GM23338 (cell line): ENCODE measurements around the gene DNAI2. TPM values are rescaled to one million over a fixed set of nuclear protein-coding genes. Genes with fewer than 3 reads are reported as not detected.

Source experiments
- ATAC-seq: fragments of 200-7000 bp; cut with Tn5 transposase; 3 replicates; pipeline ENCODE4 v1.9.1; 2020
- DNase-seq: peaks from one replicate; pipeline ENCODE4 v3.0.0-alpha.2; 2015; ENCODE audit warnings: low spot score
- H2AFZ ChIP-seq: fragments of 200-600 bp; sonication (generic); 2 replicates; pipeline ENCODE4 v1.8.0; 2016; ENCODE audit warnings: antibody characterized with exemption, mild to moderate bottlenecking, moderate library complexity
- H3F3A ChIP-seq: fragments of 200-600 bp; sonication (generic); replicated peaks from 2 replicates; pipeline ENCODE4 v1.8.0; 2017; ENCODE audit warnings: antibody characterized with exemption, mixed run types, low read depth
- H3K27ac ChIP-seq: fragments of 200-600 bp; sonication (generic); 2 replicates; pipeline ENCODE4 v1.6.1; 2016; ENCODE audit warnings: low read depth
- H3K27me3 ChIP-seq: fragments of 200-600 bp; sonication (generic); 2 replicates; pipeline ENCODE4 v1.8.0; 2016; ENCODE audit warnings: mild to moderate bottlenecking, mixed run types, moderate library complexity; ENCODE audit not compliant: insufficient read depth
- H3K36me3 ChIP-seq: fragments of 200-600 bp; sonication (generic); 2 replicates; pipeline ENCODE4 v1.8.0; 2016; ENCODE audit warnings: mild to moderate bottlenecking; ENCODE audit not compliant: insufficient read depth
- H3K4me1 ChIP-seq: fragments of 200-600 bp; sonication (generic); 2 replicates; pipeline ENCODE4 v1.8.0; 2016; ENCODE audit warnings: mild to moderate bottlenecking, moderate library complexity; ENCODE audit not compliant: insufficient read depth
- H3K4me2 ChIP-seq: fragments of 200-600 bp; sonication (generic); 2 replicates; pipeline ENCODE4 v1.7.1; 2017; ENCODE audit warnings: mixed run types
- H3K4me3 ChIP-seq: fragments of 200-600 bp; sonication (generic); 2 replicates; pipeline ENCODE4 v1.6.1; 2016; ENCODE audit warnings: mixed run types
- H3K79me2 ChIP-seq: fragments of 200-600 bp; sonication (generic); replicated peaks from 2 replicates; pipeline ENCODE4 v1.8.0; 2017; ENCODE audit warnings: mild to moderate bottlenecking; ENCODE audit not compliant: insufficient read depth
- H3K9me2 ChIP-seq: fragments of 200-600 bp; sonication (generic); 2 replicates; pipeline ENCODE4 v1.8.0; 2017; ENCODE audit not compliant: insufficient read depth
- H4K20me1 ChIP-seq: fragments of 200-600 bp; sonication (generic); replicated peaks from 2 replicates; pipeline ENCODE4 v1.8.0; 2017; ENCODE audit warnings: mild to moderate bottlenecking; ENCODE audit not compliant: insufficient read depth
- H3K27ac Mint-ChIP-seq: 2 replicates; pipeline ENCODE4 v1.8.0; 2020; ENCODE audit warnings: inconsistent platforms, mild to moderate bottlenecking, moderate library complexity, mixed read lengths
- H3K27me3 Mint-ChIP-seq: 3 replicates; pipeline ENCODE4 v1.8.0; 2022; ENCODE audit warnings: low read depth, mild to moderate bottlenecking, moderate library complexity, mixed read lengths, inconsistent platforms; ENCODE audit not compliant: insufficient read depth, poor library complexity
- H3K36me3 Mint-ChIP-seq: 3 replicates; pipeline ENCODE4 v1.8.0; 2021; ENCODE audit warnings: low read depth, mild to moderate bottlenecking, inconsistent platforms, moderate library complexity, mixed read lengths
- H3K4me1 Mint-ChIP-seq: 3 replicates; pipeline ENCODE4 v1.8.0; 2020; ENCODE audit warnings: mild to moderate bottlenecking, inconsistent platforms, mixed read lengths
- H3K4me3 Mint-ChIP-seq: 3 replicates; pipeline ENCODE4 v1.8.0; 2021; ENCODE audit warnings: moderate library complexity, mild to moderate bottlenecking, inconsistent platforms, mixed read lengths
- H3K9me3 Mint-ChIP-seq: 3 replicates; pipeline ENCODE4 v1.8.0; 2020; ENCODE audit warnings: moderate library complexity, mild to moderate bottlenecking, inconsistent platforms, mixed read lengths
- CTCF ChIP-seq, 2 experiments: fragments of 200-600 bp in 1 of 2; sonication (generic) in 1 of 2; conservative IDR thresholded peaks; 2 replicates each; pipeline versions ENCODE4 v1.5.1 to v1.6.1; 2016 to 2017; ENCODE audit warnings: antibody characterized with exemption in 2 of 2, low read depth in 2 of 2, mild to moderate bottlenecking in 2 of 2, moderate library complexity in 1 of 2
- ETS1 ChIP-seq: IDR thresholded peaks from 2 replicates; pipeline ENCODE4 v1.6.1; 2016; ENCODE audit warnings: antibody characterized with exemption
- EZH2phosphoT487 ChIP-seq: fragments of 200-600 bp; sonication (generic); IDR thresholded peaks from one replicate; pipeline ENCODE4 v1.8.1; 2018; ENCODE audit warnings: antibody characterized with exemption; ENCODE audit not compliant: unreplicated experiment
- JUNB ChIP-seq: IDR thresholded peaks from one replicate; pipeline ENCODE4 v1.6.1; 2016; ENCODE audit warnings: antibody characterized with exemption; ENCODE audit not compliant: unreplicated experiment
- NANOG ChIP-seq: IDR thresholded peaks from 2 replicates; pipeline ENCODE4 v1.6.1; 2016; ENCODE audit warnings: antibody characterized with exemption, borderline replicate concordance
- POLR2AphosphoS5 ChIP-seq: IDR thresholded peaks from 2 replicates; pipeline ENCODE4 v1.6.1; 2016; ENCODE audit warnings: antibody characterized with exemption, low read depth
- ZNF114 ChIP-seq: fragments of 250-450 bp; sonication (Bioruptor Pico); IDR thresholded peaks from 2 replicates; pipeline ENCODE4 v1.5.0; 2020; ENCODE audit warnings: mild to moderate bottlenecking, moderate library complexity
- ZNF331 ChIP-seq: fragments of 250-450 bp; sonication (Bioruptor Pico); IDR thresholded peaks from 2 replicates; pipeline ENCODE4 v1.5.0; 2020; ENCODE audit warnings: low read depth, mild to moderate bottlenecking, moderate library complexity
- ZNF462 ChIP-seq: fragments of 250-450 bp; sonication (Bioruptor Pico); IDR thresholded peaks from 2 replicates; pipeline ENCODE4 v1.5.0; 2020; ENCODE audit warnings: mild to moderate bottlenecking, moderate library complexity
- polyA plus RNA-seq: library from polyadenylated mRNA; unstranded; fragments of >200 nt; fragmentation: Nextera tagmentation; extraction: Ambion mirVana; gene quantifications from 2 replicates; pipeline ENCODE4 v1.2.1, GENCODE V29; 2016
- total RNA-seq: library from RNA; depleted of rRNA; stranded (reverse); fragments of >200 nt; shearing (Covaris generic); gene quantifications from 2 replicates; pipeline ENCODE4 v1.2.3, GENCODE V29; 2014

DNAI2 gene
- total and polyA plus RNA-seq, 2 experiments from 2014 or later = 0.21 TPM; not detected in 1

- Histone ChIP-seq H3K9me2 (no peaks in the 10 kb centered on the region), H4K20me1 (no peaks in the 10 kb centered on the region), H3F3A (no peaks in the 10 kb centered on the region), H3K4me1 (no peaks in the 10 kb centered on the region), H3K27me3 (no peaks in the 10 kb centered on the region), H2AFZ (no peak overlapping the region), H3K4me3 (no peak overlapping the region), H3K27ac (no peak overlapping the region), H3K79me2 (no peaks in the 10 kb centered on the region), H3K4me2 (no peak overlapping the region), H3K36me3 (no peaks in the 10 kb centered on the region)
- no peak for DNase-seq
- H3K4me3 Mint-ChIP-seq = no peak overlapping the region
- H3K27me3 Mint-ChIP-seq = peaks cover 11% of the 10 kb centered on the region
- H3K9me3 Mint-ChIP-seq = peaks cover 6% of the 10 kb centered on the region; the same call in 2 of the 3 replicates
- ATAC-seq = no peak
- no peaks in the 10 kb centered on the region for H3K4me1 Mint-ChIP-seq
- H3K36me3 Mint-ChIP-seq = no peaks in the 10 kb centered on the region
- no peak for TF ChIP-seq ETS1
- TF ChIP-seq ZNF331 (CRISPR knock-in tag) = no peak
- no peak for TF ChIP-seq POLR2AphosphoS5
- TF ChIP-seq CTCF (conservative IDR thresholded peaks at IDR 0.05; ENCODE audit: low read depth in 2 of 2) = no peak
- TF ChIP-seq EZH2phosphoT487 = no peak
- no peak for TF ChIP-seq JUNB
- TF ChIP-seq NANOG = no peak
- TF ChIP-seq ZNF114 (CRISPR knock-in tag) = no peak
- TF ChIP-seq ZNF462 (CRISPR knock-in tag) = no peak
- no peak overlapping the region for H3K27ac Mint-ChIP-seq
Observed at GRCh38 chr17:74317071-74317470, 43.0 kb downstream of the DNAI2 start.
